NOMO-1 treated with DMSO at 0.1 percent for 48 hours (cell line): ENCODE data around the gene ADRM1.

ENCODE experiments used
- DNase-seq: peaks from one replicate; lab custom pipeline; 2025; ENCODE audit not compliant: unreplicated experiment; lab: John Stamatoyannopoulos, UW

ADRM1 gene

DNA sequence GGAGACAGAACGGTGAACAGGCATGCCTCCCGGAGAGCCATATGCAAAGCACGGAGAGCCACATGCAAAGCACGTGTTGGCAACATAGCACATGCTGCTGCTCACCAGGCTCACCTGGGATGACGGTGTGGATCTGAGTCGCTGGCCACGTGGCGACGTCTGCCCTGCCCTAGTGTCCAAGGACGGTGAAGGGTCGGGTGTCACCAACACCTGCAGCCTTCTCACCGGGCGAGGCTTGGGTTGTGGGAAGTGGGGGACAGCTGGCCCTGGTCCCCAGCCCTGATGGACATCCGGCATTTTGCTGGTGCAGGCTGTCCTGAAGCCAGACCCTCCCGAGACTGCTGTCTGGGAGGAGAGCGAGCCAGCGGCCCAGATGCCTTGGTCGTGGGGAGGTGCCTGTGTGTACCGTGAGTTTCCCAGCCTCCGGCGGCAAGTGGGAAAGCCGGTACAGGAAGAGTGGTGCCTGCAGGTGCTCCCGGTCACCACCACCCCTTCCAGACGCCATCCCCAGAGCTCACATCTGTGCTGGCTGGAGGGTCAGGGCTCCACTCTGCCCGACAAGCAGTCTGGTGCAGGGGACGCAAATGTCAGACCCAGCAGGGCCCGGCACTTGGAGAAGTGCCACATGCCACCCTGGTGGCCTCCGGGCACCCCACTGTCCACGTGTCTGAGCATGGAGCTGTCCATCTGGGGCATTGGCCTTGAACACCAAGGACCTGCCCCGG lies 5.9 kb upstream of the ADRM1 start:
- DNase-seq = no peak

DNA sequence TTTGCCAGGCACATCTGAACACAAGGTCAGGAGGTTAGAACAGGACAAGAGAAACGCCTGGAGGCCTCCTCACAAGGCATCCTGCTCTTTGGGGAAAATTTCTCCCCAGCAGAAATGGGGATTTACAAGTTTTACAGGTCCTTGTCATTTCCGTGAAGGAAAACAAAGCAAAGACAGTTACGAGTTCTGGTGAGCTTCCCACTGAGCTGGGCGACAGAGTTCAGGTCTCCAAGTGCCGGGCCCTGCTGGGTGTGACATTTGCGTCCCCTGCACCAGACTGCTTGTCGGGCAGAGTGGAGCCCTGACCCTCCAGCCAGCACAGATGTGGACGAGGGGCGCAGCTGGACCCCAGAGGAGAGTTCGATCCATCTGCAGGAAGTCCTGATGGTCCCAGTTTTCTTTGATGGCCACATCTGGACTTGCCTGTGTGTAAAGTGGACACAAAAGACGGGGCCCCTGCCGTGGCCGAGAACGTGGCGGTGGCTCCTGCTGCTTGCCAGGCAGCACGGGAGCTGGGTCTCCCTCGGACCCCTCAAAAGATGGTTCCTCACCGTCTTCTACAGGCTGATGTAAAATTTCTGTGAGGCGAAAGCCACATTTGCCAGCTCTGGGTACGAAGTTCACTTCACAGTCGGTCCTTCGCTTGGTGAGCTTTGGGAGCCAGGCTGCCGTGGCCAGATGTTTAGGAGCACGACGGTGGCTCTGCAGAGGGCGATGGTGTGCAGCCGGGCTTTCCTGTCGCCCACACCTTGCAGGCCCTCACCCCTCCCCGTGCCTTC lies 5.2 kb upstream of the ADRM1 start:
- DNase-seq = no peak

DNA sequence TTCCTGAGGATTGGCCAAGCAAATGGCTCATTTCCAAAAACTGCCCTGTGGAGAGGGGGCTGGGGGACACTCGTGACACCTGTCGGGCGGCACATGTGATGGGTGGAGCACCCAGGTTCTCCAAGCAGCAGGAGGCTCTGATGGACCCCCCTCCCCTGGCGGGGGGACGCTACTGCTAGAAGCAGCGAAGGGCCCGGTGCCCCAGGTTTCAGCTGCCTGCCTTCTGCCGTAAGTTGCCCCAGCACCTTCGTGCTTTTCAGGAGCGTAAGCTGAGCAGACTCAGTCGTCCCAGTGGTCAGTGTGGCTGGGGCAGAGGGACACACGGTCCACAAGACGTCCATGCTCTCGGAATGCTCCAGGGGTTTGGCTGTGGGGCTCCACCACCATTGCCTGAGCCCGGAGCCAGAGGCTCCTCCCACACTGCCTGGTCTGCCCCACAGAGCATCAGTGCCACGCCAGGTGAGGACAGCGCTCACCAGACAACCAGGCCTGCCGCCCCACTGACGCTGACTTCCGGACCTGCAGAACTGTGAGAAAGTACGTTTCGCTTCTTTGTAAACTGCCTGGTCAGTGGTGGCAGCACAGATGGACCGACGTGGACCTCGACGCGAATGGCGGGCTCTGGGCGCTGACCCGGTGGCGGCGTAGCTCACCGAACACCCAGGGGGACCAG lies 4.1 kb upstream of the ADRM1 start:
- no peak for DNase-seq

DNA sequence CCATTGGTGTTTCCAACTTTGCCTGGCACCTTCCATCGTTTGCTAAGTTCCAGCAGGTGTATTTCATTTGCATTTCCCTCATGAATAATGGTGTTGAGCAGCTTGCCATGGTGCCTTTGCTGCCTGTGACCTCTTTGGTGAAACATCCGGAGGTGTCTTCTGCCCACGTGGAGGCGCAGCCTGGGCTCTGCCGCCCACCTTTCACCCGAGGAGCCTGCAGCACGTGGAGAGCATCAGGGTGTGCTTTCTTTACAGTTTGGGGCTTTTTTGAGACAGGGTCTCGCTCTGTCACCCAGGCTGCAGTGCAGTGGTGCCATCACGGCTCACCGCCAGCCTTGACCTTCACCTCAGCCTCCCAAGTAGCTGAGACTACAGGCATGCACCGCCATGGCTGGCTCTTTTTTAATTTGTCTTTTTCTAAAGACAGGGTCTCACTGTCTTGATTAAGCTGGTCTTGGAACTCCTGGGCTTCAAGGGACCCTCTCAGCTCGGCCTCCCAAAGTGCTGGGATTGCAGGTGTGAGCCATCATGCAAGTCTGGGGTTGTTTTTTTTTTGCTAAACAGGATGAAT lies 3.0 kb upstream of the ADRM1 start:
- no peak for DNase-seq

DNA sequence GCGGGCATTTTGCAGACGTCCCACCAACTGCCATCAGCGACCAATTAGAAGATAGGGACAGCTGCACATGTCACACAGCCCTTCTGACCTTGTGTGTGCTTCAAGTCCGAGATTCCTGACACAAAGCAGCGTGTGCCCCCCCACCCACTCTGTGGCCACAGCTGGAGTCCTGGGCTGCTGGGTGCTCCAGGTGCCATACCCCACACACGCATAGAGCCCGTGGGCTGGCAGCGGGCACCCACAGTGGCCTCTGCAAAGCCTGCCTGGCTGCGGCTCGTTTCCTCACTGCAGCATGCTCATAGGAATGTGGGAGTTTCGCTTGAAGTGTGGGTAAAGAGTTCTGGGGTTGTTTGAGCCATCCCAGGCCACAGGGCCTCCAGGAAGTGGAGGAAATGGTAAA lies 2.5 kb upstream of the ADRM1 start:
- no peak for DNase-seq

DNA sequence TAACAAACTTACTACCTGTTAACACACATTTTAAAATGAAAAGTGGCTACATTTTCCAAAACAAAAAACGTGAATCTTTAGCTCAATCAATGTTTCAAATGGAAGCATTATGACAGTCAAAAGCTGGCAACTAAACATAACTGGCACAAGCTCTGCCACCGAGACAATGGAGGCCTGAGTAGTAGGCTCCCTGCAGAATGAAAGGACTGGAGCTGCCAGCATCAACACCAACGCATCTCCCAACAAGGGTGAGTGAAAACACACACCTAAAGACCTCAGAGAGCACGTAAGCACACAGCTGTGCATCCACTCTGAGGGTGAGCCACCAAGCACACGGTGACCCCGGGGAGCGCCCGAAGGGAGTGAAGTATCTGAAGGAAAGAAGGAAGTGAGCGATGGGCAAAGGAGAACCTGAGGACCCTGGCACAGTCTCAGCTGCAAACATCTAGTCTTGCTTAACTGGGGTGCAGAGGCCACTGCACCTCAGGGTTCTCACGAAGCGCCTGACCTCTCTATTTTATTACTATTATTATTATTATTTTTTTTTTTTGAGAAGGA lies 1.6 kb upstream of the ADRM1 start:
- DNase-seq = no peak

DNA sequence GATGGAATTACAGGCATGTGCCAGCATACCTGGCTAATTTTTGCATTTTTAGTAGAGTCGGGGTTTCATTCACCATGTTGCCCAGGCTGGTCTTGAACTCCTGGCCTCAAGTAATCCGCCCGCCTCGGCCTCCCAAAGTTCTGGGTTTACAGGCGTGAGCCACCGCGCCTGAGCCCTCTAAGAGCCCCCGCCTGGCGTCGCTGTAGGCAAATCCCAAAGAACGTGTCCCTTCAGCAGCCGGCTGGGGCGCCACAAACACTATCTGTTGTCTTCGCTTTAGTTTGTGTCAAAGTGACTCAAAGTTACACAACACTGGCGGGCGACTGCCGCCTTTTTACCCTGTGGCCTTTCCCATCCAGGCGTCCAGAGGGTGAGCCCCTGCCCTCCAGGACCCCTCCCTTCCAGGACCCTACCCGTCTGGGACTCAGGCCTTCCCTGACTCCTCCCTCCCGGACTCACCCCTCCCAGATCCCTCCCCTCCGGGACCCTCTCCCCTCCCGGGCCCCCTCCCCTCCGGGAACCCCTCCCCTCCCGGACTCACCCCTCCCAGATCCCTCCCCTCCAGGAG lies 940 bp upstream of the ADRM1 start:
- DNase-seq = peak; percentile 97

DNA sequence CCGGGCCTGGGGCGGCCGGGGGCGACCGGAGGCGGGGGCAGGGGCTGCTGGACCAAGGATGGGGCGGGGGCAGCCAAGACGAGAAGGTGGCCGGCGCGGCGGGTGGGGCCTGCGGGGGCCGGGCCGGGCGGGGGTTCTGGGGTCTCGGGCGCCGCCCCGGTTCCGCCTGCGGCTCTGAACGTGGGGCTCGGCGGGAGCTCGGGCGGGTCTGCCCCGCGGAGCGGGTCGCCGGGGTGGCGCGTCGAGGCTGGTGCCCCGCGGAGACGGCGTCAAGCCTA lies 204 bp downstream of the ADRM1 start:
- no peak for DNase-seq

DNA sequence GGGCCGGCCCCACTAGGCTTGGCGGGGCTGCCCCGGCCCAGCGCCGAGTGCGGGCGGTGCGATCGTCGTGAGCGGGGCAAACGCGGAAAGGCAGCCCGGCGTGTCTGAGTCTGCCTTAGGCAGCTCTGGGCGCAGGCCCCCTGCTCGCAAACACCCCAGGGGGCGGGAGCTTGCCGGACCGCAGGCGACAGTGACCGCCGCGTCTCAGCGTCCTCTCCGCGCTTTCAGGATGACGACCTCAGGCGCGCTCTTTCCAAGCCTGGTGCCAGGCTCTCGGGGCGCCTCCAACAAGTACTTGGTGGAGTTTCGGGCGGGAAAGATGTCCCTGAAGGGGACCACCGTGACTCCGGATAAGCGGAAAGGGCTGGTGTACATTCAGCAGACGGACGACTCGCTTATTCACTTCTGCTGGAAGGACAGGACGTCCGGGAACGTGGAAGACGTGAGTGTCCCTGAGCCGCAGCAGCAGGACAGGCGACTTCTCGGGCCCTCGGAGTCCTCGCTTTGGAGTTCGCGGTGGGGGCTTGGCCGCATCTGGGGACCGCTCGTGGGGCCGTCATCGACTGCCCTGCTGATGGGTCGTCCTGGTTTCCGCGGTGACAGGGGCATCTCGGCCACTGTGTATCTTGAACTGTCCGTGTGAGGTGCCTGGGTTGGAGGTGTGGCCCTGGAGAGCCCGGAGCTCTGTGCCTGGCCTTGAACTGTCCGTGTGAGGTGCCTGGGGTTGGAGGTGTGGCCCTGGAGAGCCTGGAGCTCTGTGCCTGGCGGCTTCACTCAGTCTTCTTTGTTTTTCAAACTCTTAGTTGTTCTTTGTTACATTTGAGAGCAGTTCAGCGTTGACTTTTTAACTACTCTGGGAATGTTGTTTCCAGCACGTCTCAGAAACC lies 786 bp downstream of the ADRM1 start:
- DNase-seq = no peak

DNA sequence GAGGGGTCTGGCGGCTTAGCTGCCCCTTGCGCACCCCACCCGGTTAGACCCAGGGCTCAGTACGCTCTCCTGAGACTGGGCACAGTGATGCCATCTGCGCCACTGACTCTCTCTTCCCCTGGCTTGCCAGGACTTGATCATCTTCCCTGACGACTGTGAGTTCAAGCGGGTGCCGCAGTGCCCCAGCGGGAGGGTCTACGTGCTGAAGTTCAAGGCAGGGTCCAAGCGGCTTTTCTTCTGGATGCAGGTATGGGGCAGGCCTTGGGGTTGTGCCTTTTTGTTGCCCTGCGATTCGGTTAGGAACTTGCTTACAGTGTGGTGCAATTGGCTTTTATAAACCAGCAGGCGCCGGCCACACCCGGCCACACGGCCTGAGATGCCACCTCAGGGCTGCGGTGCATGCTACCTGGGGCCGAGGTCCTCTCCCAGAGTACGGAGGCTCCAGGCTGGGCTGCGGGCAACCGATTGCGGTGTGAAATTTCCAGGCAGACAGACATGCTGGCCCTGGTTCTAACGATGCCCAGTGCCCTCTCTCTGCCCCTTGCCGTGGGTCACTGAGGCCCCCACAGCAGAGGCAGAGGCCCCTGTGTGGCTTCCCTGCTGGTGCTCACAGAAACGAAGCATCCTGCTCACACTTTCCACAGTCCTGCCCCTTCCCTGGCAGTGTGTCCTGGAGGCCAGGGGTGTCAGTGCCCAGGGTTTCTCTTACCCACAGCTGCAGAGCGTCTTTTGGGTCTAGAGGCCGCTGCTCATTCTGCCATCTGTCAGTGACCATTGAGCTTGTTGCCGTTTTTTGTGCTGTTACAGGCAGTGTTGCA lies 1.7 kb downstream of the ADRM1 start:
- DNase-seq = no peak

DNA sequence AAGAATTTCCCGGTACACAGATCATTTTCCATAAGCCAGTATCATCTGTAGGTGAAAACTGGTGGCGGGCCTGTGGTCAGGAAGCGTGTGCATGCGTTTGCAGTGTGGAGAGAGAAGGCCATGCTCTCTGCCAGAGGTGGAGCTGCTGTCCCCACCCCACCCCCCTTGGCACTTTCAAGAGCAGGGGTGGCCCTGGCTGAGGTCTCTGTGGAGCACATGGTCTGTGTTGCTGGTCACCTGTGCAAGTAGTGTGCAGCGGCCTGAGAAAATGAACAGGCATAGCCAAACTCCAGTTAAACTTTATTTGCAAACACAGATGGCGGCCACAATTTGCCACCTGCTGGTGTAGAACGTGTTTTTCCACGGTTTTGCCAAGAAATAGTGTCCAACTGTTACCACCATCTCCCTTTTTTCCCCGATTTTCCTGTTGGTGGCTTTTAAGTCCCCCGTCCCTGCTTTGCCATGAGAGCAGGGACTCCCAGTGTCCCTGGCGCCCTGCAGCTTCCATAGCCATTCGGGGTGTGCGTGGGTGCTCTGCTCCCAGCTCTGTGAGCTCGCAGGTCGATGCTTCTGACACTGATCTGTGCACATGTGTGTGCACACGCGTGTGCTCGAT lies 2.5 kb downstream of the ADRM1 start:
- DNase-seq = no peak

DNA sequence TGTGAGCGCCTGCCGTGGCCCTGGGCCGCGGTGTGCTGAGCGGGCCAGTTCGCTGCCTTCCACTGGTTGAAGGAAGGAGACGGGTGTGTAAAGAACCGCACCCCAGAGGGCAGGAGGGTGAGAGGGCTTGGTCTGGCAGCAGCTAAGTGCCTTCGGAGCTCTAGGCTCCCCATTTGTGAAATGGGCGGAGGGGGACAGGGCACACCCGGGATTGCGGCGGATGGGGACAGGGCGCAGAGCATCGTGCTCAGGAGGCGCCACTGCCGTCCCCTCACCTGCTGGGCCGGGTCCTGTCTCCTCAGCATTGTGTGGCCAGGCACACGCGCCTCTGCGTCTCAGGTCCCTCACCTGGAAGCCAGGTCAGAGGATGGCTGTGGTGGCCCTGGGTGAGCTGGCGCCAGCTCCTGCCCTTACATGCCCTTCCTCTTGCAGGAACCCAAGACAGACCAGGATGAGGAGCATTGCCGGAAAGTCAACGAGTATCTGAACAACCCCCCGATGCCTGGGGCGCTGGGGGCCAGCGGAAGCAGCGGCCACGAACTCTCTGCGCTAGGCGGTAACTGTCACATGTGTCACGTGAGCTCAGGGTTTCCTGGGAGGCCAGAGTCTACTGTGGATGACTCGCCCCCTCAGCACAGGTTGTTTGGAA lies 3.1 kb downstream of the ADRM1 start:
- no peak for DNase-seq

DNA sequence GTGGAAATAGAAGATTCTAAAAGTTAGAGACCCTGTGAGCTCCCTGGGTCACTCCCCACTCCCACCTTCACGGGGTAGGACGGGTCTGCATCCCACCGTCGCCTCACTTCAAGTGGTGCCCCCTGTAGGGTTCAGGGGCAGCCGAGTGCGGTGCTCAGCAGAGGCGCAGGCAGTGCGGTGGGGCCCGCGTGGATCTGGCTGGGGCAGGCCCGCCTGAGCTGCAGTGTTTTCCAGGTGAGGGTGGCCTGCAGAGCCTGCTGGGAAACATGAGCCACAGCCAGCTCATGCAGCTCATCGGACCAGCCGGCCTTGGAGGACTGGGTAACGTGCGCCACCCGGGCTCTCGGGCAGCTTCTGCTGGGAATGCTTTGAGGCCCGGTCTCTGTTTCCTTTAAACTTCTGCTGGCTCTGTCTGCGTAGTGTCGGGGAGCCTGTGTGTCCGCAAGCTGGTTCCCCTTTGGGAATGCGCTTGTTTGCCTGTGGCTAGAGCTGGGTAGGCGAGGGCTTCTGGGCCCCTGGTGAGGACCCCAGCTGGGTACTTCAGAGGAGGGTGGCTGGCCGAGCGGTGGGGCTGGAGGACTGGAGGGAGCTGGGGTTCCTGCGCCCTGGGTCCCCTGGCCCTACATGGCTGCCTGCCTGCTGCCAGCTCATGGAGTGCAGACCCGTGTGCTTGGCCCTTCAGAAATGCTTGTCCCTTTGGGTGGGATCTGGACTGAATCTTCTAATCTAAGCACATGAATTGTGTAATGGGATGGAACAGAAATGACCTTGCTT lies 3.8 kb downstream of the ADRM1 start:
- no peak for DNase-seq

DNA sequence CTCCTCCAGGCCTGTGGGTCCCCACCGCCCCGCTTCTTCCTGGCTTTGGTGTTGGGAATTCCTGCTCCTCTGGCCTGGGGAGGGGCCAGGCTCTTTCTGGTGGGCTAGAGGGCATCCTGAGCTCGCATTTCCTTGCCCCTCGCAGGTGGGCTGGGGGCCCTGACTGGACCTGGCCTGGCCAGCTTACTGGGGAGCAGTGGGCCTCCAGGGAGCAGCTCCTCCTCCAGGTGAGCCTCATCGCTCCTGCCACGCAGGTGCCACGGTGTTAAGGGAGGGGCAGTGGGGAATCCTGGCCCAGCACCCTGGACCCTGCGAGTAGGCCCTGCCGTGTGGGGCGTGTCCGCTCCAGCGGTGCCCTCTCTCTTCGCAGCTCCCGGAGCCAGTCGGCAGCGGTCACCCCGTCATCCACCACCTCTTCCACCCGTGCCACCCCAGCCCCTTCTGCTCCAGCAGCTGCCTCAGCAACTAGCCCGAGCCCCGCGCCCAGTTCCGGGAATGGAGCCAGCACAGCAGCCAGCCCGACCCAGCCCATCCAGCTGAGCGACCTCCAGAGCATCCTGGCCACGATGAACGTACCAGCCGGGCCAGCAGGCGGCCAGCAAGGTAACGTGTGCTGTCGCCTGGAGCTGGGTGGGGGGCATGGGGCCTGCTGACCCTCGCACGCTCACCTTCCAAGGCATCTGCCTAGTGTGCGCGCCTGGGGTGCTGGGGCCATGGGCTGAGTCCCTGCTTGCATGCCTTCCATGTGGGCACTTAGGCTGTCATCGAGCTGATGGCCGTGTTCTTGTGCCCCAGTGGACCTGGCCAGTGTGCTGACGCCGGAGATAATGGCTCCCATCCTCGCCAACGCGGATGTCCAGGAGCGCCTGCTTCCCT lies 4.7 kb downstream of the ADRM1 start:
- DNase-seq = no peak

DNA sequence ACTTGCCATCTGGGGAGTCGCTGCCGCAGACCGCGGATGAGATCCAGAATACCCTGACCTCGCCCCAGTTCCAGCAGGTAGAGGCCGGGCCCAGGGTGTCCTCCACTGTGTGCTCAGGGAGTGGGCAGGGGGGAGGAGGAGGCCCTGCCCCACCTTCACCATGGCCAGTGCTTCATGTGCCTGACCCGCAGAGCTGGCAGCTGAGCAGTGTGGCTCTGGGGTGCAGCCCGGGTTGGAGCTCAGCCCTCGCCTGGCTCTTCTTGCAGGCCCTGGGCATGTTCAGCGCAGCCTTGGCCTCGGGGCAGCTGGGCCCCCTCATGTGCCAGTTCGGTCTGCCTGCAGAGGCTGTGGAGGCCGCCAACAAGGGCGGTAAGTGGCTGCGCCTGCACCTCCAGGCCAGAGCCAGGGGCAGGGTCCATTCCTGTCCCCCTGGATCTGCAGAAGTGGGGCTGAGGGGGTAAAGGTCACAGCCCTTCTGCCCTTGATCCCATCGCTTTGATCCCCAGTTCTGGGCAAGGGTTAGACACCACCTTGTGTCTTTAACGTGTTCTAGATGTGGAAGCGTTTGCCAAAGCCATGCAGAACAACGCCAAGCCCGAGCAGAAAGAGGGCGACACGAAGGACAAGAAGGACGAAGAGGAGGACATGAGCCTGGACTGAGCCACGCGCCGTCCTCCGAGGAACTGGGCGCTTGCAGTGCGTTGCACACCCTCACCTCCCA lies 5.5 kb downstream of the ADRM1 start:
- no peak for DNase-seq

DNA sequence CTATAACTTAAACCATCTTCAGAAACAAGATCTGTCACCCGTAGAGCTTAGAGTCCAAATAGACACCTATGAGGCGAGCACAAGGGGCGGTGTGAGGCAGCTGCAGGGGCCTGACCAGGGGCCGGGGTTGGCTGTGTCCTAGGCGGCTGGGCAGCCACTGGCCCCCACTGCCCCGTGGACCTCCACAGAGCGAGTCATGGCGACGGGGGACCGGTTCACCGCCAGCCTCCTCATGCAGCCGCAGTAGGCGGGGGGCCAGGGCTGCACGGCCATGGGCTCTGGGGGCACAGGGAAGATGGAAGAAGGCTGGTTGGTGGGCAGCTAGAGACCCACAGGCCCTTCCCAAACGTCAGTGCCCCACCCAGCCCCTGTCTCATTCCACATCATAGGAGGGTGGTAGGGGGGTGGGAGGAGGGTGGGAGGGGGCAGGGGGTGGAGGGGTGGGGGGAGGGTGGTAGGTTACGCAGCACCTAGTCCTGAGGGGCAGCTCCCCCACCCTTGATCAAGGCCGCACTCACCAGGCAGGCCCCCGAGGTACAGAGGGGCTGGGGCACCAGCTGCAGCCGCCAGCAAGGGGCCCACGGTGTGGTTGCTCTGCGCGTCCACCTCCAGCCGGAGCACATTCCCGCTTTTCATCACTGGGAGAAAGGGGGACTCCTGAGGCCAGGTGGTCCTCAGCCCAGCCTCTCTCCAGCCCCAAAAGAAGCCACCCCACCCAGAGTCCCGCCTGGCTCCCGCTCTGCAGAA lies 6.6 kb downstream of the ADRM1 start:
- no peak for DNase-seq
